GM19395 (cell line): ENCODE data around the gene ADCY5.
"Not testable (repeated sequence)": the region's sequence is repeated elsewhere in the genome, so short reads cannot be mapped to it uniquely, and the experiment has no call there.

Source experiments
- ATAC-seq: cut with Tn5 transposase; IDR thresholded peaks from one replicate; pipeline ENCODE4 v1.9.1; 2021; ENCODE audit warnings: mild to moderate bottlenecking, moderate library complexity; ENCODE audit not compliant: unreplicated experiment

The ADCY5 gene

DNA sequence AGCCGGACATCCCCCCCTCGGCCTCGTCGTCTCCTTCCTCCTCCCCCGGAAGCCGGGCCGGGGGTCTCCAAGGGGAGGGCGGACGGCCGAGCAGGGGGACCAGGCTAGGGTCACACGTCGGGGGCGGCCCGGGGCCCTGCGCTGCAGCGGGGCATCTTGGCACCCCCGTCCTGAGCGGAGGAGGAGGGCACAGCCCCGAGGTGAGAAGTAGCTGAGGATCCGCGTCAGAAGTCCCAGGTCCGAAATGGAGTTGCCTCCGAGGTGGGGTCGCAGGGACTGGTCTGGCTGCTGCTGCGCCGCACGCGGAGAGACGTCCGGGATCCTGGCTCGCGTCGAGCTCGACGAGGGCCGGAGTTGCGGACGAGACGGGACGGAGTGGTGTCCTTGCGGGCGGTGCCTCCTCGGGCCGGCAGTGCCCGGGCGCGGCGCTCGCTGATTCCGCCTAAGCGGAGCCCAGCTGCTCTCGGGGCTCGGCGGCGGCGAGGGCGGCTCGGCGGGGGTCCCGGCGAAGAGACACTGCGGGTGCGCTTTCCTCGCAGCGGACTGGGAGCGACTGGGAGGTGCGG, at the start of gene ADCY5:
Gene ADCY5, minus strand, starts transcription at position 555 of the 566 bp plus-strand sequence. Its CDS starts 545 bp downstream, at position 10.
- ATAC-seq, result no peak

- ATAC-seq, result no peak
Measured at GRCh38 chr3:123493912-123494311, 45.0 kb upstream of the ADCY5 start.

DNA sequence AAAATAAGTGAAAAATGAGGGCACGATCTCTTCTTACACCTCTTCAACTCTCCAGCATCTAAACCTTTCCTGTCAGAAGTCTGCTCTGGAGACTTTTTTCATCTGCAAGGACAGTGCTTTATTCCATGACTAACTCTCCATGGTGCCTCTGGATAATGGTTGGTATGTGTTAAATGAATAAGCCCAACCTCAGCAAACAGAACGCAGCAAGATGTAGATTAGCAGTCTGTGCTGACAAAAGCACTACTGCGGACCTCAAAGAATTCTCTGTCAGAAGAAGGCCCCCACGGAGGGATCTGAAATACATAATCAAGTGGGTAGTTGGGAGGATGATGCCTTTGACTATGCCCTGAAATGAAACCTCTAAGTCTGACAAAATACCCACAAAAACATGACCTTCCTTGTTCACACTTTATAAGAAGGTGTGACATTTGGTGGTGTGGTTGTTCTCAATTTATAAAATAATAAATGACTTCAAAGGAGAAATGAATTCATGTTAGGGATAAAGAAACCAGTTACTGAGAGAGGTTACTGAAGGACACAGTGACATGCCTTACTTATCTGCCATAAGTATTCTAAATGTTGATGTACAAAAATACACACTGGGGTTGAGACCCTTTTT, 43.2 kb upstream of the ADCY5 start:
- no peak for ATAC-seq

GRCh38 chr3:123489400-123490004, 40.6 kb upstream of the ADCY5 start:
- no peak for ATAC-seq

DNA sequence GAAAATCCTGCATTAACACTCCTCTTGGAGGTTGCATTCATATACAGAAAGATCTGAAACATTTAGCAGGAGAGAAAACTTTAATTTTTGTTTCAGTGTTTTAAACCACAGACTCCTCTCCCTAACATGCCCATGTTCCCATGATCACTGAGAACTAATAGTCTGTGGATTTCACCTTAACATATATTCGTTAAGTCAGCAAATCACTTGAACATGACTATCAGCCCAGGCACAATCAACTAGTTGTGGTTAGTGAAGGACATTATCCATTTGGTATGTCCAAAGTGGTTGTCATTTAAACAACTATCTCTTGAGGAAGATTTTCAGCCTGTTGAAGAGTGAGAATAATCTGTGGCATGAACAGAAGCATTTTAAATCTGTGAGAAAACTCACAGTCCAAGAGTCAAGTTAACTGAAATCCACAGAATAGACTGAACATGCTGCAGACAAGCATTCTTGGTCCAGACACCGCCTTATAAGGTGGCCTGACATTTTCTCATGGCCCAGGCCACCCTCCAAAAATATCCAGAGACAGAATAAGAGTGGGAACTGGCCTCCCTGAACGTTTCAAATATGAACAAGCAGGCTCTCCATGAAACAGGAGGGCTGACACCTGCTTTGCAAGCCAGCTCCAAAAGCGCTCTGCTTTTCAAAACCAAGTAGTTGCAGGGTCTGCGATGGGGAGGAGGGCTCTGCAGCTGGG, 39.9 kb upstream of the ADCY5 start:
- ATAC-seq, result no peak

DNA sequence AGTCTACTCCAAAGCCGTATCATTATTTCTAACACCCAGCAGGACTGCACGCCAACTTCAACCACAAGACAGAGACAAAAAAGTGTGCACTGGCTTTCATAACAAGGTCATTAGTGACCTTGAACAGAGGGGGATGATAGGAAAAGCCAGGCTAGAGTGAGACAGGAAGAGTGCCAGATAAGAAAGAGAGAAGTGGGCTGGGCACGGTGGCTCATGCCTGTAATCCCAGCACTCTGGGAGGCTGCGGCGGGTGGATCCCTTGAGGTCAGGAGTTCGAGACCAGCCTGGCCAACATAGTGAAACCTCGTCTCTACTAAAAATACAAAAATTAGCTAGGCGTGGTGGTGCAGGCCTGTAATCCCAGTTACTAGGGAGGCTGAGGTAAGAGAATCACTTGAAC, 38.2 kb upstream of the ADCY5 start:
- not testable (repeated sequence) for ATAC-seq

DNA sequence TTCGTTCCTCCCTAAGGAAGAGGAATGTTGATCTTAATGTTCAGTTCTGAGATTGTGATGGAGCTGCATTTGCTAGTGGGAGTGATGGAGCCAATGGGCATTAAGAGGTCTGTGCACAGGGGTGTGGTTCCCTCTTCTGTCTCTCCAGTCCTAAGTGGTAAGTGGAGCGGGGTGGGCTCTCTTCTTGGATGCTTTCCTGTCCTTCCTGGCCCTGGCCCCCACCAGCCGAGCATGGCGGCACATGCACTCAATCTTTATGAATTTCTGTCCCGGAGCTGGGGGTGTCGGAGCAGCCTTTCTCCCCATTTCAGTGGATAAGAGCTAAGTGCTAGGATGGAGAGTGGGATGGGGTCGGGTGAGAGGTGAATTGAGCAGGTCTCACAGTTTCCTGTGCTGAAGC, 37.6 kb upstream of the ADCY5 start:
- ATAC-seq, result no peak

DNA sequence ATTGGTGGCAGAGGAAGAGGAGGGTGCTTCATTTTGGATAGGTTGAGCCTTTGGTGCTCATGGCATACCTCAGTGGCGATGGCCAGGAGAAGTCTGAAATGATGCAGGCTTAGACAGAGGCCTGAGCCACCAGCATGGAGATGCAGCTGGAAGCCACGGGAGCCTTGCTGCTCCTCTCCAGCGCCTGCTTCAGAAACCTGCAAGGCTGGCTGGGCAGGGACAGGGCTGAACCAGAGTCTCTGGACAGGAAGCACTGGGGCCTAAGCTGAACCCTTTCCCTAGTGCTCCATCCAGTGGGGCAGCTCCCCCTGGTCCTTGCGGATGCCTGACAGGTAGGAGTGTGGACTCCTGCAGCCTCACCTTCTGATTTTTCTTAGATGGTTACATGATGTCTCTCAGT, 36.7 kb upstream of the ADCY5 start:
- no peak for ATAC-seq

- no peak for ATAC-seq
Measured at GRCh38 chr3:123483146-123483545, 34.3 kb upstream of the ADCY5 start.

GRCh38 chr3:123481722-123482457, 33.0 kb upstream of the ADCY5 start:
- no peak for ATAC-seq

DNA sequence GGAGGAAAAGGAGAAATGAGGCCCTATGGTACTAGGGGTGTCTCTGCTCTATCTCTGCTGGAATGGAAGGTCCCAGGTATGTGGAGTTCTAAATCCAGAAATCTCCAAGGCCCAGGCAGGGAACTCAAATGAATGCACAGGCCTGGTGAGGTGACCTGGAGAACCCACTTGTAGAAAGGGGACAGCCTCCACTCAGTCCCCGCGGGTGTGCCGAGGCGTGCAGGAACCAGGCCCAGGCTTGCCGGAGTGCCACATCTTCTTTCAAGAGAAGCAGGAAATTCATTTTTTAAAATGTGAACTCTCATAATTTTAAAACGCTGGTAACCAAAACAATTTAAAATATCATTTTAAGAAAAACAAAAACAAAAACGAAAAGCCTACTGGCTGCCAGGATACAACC, 32.2 kb upstream of the ADCY5 start:
- no peak for ATAC-seq

- no peak for ATAC-seq
Measured at GRCh38 chr3:123480428-123480827, 31.5 kb upstream of the ADCY5 start.

GRCh38 chr3:123479891-123480290, 31.0 kb upstream of the ADCY5 start:
- no peak for ATAC-seq

- no peak for ATAC-seq
Measured at GRCh38 chr3:123478314-123478713, 29.4 kb upstream of the ADCY5 start.

GRCh38 chr3:123476967-123477750, 28.3 kb upstream of the ADCY5 start:
- no peak for ATAC-seq

GRCh38 chr3:123475786-123476185, 26.9 kb upstream of the ADCY5 start:
- no peak for ATAC-seq

DNA sequence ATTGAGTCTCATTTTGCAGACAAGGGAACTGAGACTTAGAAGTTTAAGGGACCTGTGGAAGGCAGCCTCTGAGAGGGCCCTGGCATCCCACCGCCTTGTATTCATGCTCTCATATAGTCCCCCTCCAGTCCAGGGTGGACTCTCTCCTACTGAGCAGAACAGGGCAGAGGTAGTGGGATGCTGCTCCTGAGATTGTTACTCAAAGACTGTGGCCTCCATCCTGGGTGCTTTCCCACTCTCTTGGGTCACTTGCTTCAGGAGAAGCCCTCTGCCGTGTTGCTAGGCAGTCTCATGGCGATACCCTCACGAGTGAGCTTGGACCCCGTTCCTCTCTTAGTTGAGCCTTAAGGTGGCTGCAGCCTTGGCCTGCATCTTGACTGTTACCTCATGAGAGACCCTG, 22.2 kb upstream of the ADCY5 start:
- no peak for ATAC-seq

GRCh38 chr3:123469323-123469995, 20.6 kb upstream of the ADCY5 start:
- no peak for ATAC-seq

GRCh38 chr3:123467046-123467445, 18.2 kb upstream of the ADCY5 start:
- ATAC-seq, result no peak

DNA sequence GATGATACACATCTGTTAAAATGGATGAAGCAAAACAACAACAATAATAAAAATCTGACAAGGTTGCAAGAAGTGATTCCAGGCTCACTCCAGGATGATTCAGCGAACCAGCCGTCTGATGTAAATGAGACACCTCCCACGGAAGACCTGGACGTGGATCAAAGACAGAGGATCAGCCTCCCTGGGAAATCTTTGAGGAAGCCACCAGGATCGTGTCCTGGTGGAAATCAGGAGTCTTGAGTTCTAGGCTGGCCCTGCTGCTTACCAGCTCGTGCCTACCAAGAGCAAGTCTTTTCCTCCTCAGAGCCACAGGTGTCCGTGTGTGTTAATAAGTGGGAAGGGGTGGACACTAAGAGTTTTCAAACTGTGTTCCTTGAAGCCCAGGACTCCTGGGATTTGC, 15.3 kb upstream of the ADCY5 start:
- no peak for ATAC-seq
